IMR-90 (cell line): Measurements from ENCODE around the gene CHPF. TPM values are rescaled to one million over a fixed set of nuclear protein-coding genes. Genes with fewer than 3 reads are reported as not detected.

Experiments
- ATAC-seq: fragments of 200-7000 bp; cut with Tn5 transposase; 2 replicates; pipeline ENCODE4 v1.9.1; 2020; ENCODE audit warnings: low read depth, mild to moderate bottlenecking, moderate library complexity
- BruUV-seq: library from RNA; stranded (reverse); fragments of 400-500 nt; replicated peaks from 2 replicates; lab custom pipeline; 2021; lab: Mats Ljungman, UMichigan
- CTCF ChIA-PET: fragments of 300-600 bp; formaldehyde crosslinking; extraction: SDS; loops from one replicate; lab custom pipeline; 2021; ENCODE audit warnings: antibody characterized with exemption; lab: Yijun Ruan, JAX
- POLR2A ChIA-PET: fragments of 300-600 bp; sonication (Branson Sonifier 250); formaldehyde crosslinking; loops from one replicate; lab custom pipeline; 2022; ENCODE audit warnings: antibody characterized with exemption; ENCODE audit not compliant: unreplicated experiment; lab: Charles Lee
- DNase-seq: peaks from one replicate; pipeline ENCODE4 v3.0.0; 2013
- H2AFZ ChIP-seq: replicated peaks from 2 replicates; pipeline ENCODE3; 2013; ENCODE audit warnings: low read length, mild to moderate bottlenecking; ENCODE audit not compliant: poor library complexity
- H2AK5ac ChIP-seq: 2 replicates; pipeline ENCODE4 v1.6.1; 2013; ENCODE audit warnings: low read depth, low read length, inconsistent platforms
- H2AK9ac ChIP-seq: replicated peaks from 2 replicates; pipeline ENCODE3; 2013; ENCODE audit warnings: mild to moderate bottlenecking, low read depth, low read length, moderate library complexity; ENCODE audit not compliant: poor library complexity
- H2BK120ac ChIP-seq: 2 replicates; pipeline ENCODE4 v1.6.1; 2013; ENCODE audit warnings: low read depth, low read length, inconsistent platforms
- H2BK15ac ChIP-seq: 3 replicates; pipeline ENCODE4 v1.6.1; 2013; ENCODE audit warnings: low read depth, low read length, inconsistent platforms
- H2BK20ac ChIP-seq: 2 replicates; pipeline ENCODE4 v1.6.1; 2013; ENCODE audit warnings: low read depth, mild to moderate bottlenecking, inconsistent platforms, low read length, moderate library complexity
- H2BK5ac ChIP-seq: 2 replicates; pipeline ENCODE4 v1.6.1; 2013; ENCODE audit warnings: mild to moderate bottlenecking, low read depth, low read length, inconsistent platforms; ENCODE audit not compliant: poor library complexity, severe bottlenecking
- H3K14ac ChIP-seq: replicated peaks from 2 replicates; pipeline ENCODE4 v1.6.1; 2013; ENCODE audit warnings: low read depth, low read length, inconsistent platforms
- H3K18ac ChIP-seq: 2 replicates; pipeline ENCODE4 v1.6.1; 2013; ENCODE audit warnings: low read depth, low read length, control low read depth
- H3K23ac ChIP-seq: 2 replicates; pipeline ENCODE4 v1.6.1; 2013; ENCODE audit warnings: low read depth, low read length, inconsistent platforms
- H3K27ac ChIP-seq: 2 replicates; pipeline ENCODE4 v1.5.1; 2013; ENCODE audit warnings: mild to moderate bottlenecking, control low read depth, low read length; ENCODE audit not compliant: insufficient read depth
- H3K27me3 ChIP-seq: 2 replicates; pipeline ENCODE4 v1.6.1; 2013; ENCODE audit warnings: low read length; ENCODE audit not compliant: control insufficient read depth, insufficient read depth
- H3K36me3 ChIP-seq: 2 replicates; pipeline ENCODE4 v1.6.1; 2013; ENCODE audit warnings: low read length, mixed read lengths; ENCODE audit not compliant: control insufficient read depth, insufficient read depth
- H3K4ac ChIP-seq: 2 replicates; pipeline ENCODE4 v1.6.1; 2013; ENCODE audit warnings: low read depth, low read length, inconsistent platforms
- H3K4me1 ChIP-seq: 2 replicates; pipeline ENCODE4 v1.6.1; 2013; ENCODE audit warnings: low read length, mixed read lengths; ENCODE audit not compliant: control insufficient read depth, insufficient read depth
- H3K4me2 ChIP-seq: 2 replicates; pipeline ENCODE4 v1.6.1; 2013; ENCODE audit warnings: low read depth, mild to moderate bottlenecking, control low read depth, low read length, moderate library complexity
- H3K4me3 ChIP-seq: 2 replicates; pipeline ENCODE4 v1.5.1; 2013; ENCODE audit warnings: low read depth, mild to moderate bottlenecking, control low read depth, low read length, moderate library complexity; ENCODE audit not compliant: insufficient read depth
- H3K56ac ChIP-seq: 2 replicates; pipeline ENCODE4 v1.6.1; 2013; ENCODE audit warnings: low read length, inconsistent platforms; ENCODE audit not compliant: insufficient read depth; ENCODE audit errors: extremely low read depth
- H3K79me1 ChIP-seq, 2 experiments: 2 replicates each; pipeline ENCODE4 v1.6.1; 2013; ENCODE audit warnings: low read length in 2 of 2, inconsistent platforms in 1 of 2, low read depth in 1 of 2
- H3K9ac ChIP-seq: 2 replicates; pipeline ENCODE4 v1.6.1; 2013; ENCODE audit warnings: low read depth, low read length, control low read depth
- H3K9me1 ChIP-seq: 2 replicates; pipeline ENCODE4 v1.6.1; 2013; ENCODE audit warnings: low read length, inconsistent platforms; ENCODE audit not compliant: insufficient read depth
- H3K9me3 ChIP-seq: 2 replicates; pipeline ENCODE4 v1.6.1; 2013; ENCODE audit warnings: low read length; ENCODE audit not compliant: control insufficient read depth, insufficient read depth
- H4K20me1 ChIP-seq: 2 replicates; pipeline ENCODE4 v1.6.1; 2013; ENCODE audit warnings: low read length, inconsistent platforms; ENCODE audit not compliant: insufficient read depth
- H4K5ac ChIP-seq: 2 replicates; pipeline ENCODE4 v1.6.1; 2013; ENCODE audit warnings: mild to moderate bottlenecking, low read depth, low read length, control low read depth
- H4K8ac ChIP-seq, 2 experiments: 2 replicates each; pipeline ENCODE4 v1.6.1; 2013; ENCODE audit warnings: low read depth in 2 of 2, low read length in 2 of 2, control low read depth in 1 of 2, inconsistent platforms in 1 of 2
- H4K91ac ChIP-seq: 2 replicates; pipeline ENCODE4 v1.6.1; 2013; ENCODE audit warnings: low read depth, low read length, inconsistent platforms; ENCODE audit not compliant: insufficient read depth
- BHLHE40 ChIP-seq: fragments of 150-350 bp; IDR thresholded peaks from 2 replicates; pipeline ENCODE4 v1.6.1; 2016; ENCODE audit warnings: mild to moderate bottlenecking, low read depth, low read length
- CEBPB ChIP-seq: IDR thresholded peaks from 2 replicates; pipeline ENCODE4 v1.6.1; 2012; ENCODE audit warnings: low read depth, low read length, improper control_type of control experiment
- FOS ChIP-seq: fragments of 150-350 bp; IDR thresholded peaks from 2 replicates; pipeline ENCODE4 v1.6.1; 2016; ENCODE audit warnings: low read depth, low read length
- MAZ ChIP-seq: IDR thresholded peaks from 2 replicates; pipeline ENCODE4 v1.6.1; 2012; ENCODE audit warnings: low read depth, mild to moderate bottlenecking, low read length, improper control_type of control experiment, moderate library complexity, borderline replicate concordance
- MXI1 ChIP-seq: IDR thresholded peaks from 2 replicates; pipeline ENCODE4 v1.6.1; 2012; ENCODE audit warnings: low read depth, mild to moderate bottlenecking, low read length, moderate library complexity, borderline replicate concordance
- RCOR1 ChIP-seq: IDR thresholded peaks from 2 replicates; pipeline ENCODE4 v1.6.1; 2012; ENCODE audit warnings: mild to moderate bottlenecking, low read length, improper control_type of control experiment; ENCODE audit not compliant: insufficient replicate concordance
- RFX5 ChIP-seq: IDR thresholded peaks from 2 replicates; pipeline ENCODE4 v1.8.0; 2012; ENCODE audit warnings: low read depth, mild to moderate bottlenecking, low read length, moderate library complexity
- USF2 ChIP-seq: fragments of 150-350 bp; IDR thresholded peaks from 2 replicates; pipeline ENCODE4 v1.6.1; 2017; ENCODE audit warnings: mild to moderate bottlenecking, antibody characterized with exemption, low read length, low read depth
- WGBS, 2 experiments: methylation state at CpG; one replicate each; pipeline versions ENCODE4 v1.1.5 to v1.1.7; 2013; ENCODE audit warnings: missing lambda C conversion rate in 2 of 2; ENCODE audit not compliant: insufficient read length in 1 of 2; ENCODE audit errors: extremely low coverage in 2 of 2; 5-methylcytosine and 5-hydroxymethylcytosine counted together
- dilution Hi-C: fragments of 300-500 bp; cut with HindIII; formaldehyde crosslinking; loops from one replicate; pipeline ENCODE4 v1.14.3; 2018; ENCODE audit warnings: low sequenced_read_pairs; ENCODE audit not compliant: unreplicated experiment
- in situ Hi-C: fragments of 300-500 bp; cut with MboI; formaldehyde crosslinking; loops from 3 replicates; pipeline ENCODE4 v1.14.3; 2019; ENCODE audit warnings: low sequenced_read_pairs, inconsistent platforms, mixed read lengths
- intact Hi-C: fragments of 100-400 bp; cut with micrococcal nuclease; formaldehyde crosslinking; loops from 2 replicates; pipeline ENCODE4 v1.10.0; 2022
- polyA plus RNA-seq, 3 experiments: library from polyadenylated mRNA; depleted of rRNA; stranded (reverse); fragments of >200 nt; gene quantifications; 2 replicates each; pipeline ENCODE4 v1.2.3, GENCODE V29; 2012; ENCODE audit warnings: low replicate concordance in 1 of 3
- total RNA-seq: library from RNA; depleted of rRNA; stranded (reverse); fragments of >200 nt; gene quantifications from 2 replicates; pipeline ENCODE4 v1.2.3, GENCODE V29; 2012

CHPF gene
- total and polyA plus RNA-seq, 2 of the 4 experiments (the other 2 are of a cell fraction) = 24.0 to 115 TPM

- DNase-seq (no peak), ATAC-seq (no peak)
- H3K56ac ChIP-seq = no peak overlapping the region
- H4K20me1 ChIP-seq = no peaks in the 10 kb centered on the region; the same call in 1 of the 2 replicates
- no peaks in the 10 kb centered on the region for H3K9me1 ChIP-seq
- 100% methylated on average over 1 of the region's 9 CpGs; no CpG with 5 or more reads in 1 of the 2 experiments for WGBS, 2 experiments
- no peak overlapping the region for H4K91ac ChIP-seq
- POLR2A ChIA-PET = no interaction called here
- CTCF ChIA-PET = interaction anchor here (1.3 kb wide), 1 partner anchor 16 kb away, joined by 3 read pairs; no protein-coding TSS in a partner anchor
- H3K9me3 ChIP-seq = no peaks in the 10 kb centered on the region
- no peak overlapping the region for H2BK120ac ChIP-seq
- peaks cover 47% of the 10 kb centered on the region for H3K27me3 ChIP-seq
- no TSS peak for BruUV-seq
- no peak overlapping the region for H3K23ac ChIP-seq
- no peaks in the 10 kb centered on the region for H3K79me1 ChIP-seq
- H2BK15ac ChIP-seq = no peak overlapping the region
- no peaks in the 10 kb centered on the region for H3K36me3 ChIP-seq
- H4K8ac ChIP-seq = no peak overlapping the region
- TF ChIP-seq RCOR1 (no peak), MXI1 (no peak), FOS (no peak), MAZ (no peak), CEBPB (no peak), BHLHE40 (no peak), RFX5 (no peak), USF2 (no peak)
- H3K9ac ChIP-seq = no peak overlapping the region
- H2BK20ac ChIP-seq = no peak overlapping the region
- no peak overlapping the region for H3K4me3 ChIP-seq
- H3K4me1 ChIP-seq = peaks cover 16% of the 10 kb centered on the region
- no peak overlapping the region for H3K4ac ChIP-seq
- H2AK5ac ChIP-seq = no peak overlapping the region
- H3K14ac ChIP-seq = no peak overlapping the region
- H3K27ac ChIP-seq = no peak overlapping the region
- no peak overlapping the region for H4K5ac ChIP-seq
- H3K4me2 ChIP-seq = no peak overlapping the region
- dilution Hi-C loops = no loop called here
- no peak overlapping the region for H2AFZ ChIP-seq
- no peak overlapping the region for H2BK5ac ChIP-seq
- intact Hi-C loops = no loop called here
- in situ Hi-C loops = no loop called here
- H2AK9ac ChIP-seq = no peak overlapping the region
- H3K18ac ChIP-seq = no peak overlapping the region
Measured at GRCh38 chr2:219525533-219526232, 17.9 kb downstream of the CHPF start.
